D721Med (cell line): ENCODE data around the gene CAMK2B.

ENCODE experiments used
- DNase-seq: peaks from one replicate; pipeline ENCODE4 v3.0.0; 2011; ENCODE audit warnings: low spot score; ENCODE audit not compliant: insufficient read length
- FAIRE-seq: peaks from 2 replicates; lab custom pipeline; 2011; peaks lifted over from hg19 to GRCh38; lab: Jason Lieb, UNC
- CTCF ChIP-seq: IDR thresholded peaks from 2 replicates; pipeline ENCODE4 v1.5.1; 2012; ENCODE audit warnings: mild to moderate bottlenecking, control low read depth; ENCODE audit not compliant: insufficient read depth; ENCODE audit errors: missing control alignments

CAMK2B gene

DNA sequence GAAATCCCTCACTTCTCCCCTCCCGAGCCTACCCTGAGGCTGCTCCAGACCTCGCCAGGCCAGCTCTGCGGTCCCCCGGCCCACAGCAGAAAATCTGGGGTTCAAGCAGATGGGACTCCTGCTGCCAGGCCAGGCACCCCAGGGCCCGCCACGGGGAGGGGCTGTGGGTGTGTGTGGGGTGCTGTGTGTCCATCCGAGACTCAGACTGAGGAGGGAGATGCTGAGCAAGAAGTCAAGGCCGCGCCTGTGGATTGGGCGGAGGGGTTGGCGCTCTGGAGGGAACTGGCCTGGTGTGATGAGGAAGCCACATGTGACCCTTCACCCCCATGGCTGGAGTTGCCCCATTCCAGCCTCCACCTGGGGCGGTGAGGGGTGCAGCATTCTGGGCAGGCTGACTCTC is 73.5 kb downstream of the CAMK2B start:
- TF ChIP-seq CTCF, result no peak
- FAIRE-seq (no peak), DNase-seq (no peak)

DNA sequence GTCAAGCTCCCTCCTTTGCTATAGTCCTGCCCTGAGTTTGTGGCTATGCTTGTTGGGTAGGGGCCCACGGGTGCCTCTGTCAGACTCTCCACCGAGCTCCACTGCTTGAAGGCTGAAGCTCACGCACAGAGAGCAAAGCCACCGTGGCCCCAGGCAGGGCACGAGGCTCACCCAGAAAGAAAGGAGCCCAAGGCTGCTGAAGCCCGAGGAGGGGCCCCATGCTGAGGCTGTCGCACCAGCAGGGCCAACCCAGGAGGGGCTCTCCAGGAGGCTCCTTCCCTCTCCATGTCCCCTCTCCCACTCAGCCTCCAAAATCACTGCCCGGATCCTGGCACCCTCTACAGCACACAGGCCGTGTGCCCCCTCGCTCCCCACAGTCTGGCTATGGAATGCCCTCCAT is 74.1 kb downstream of the CAMK2B start:
- no peak for TF ChIP-seq CTCF
- FAIRE-seq (no peak), DNase-seq (no peak)

GRCh38 chr7:44249639-44250234 is 75.7 kb downstream of the CAMK2B start:
- DNase-seq (no peak), FAIRE-seq (no peak)
- TF ChIP-seq CTCF, result no peak

- FAIRE-seq, result no peak
- DNase-seq, result no peak
- no peak for TF ChIP-seq CTCF
Measured at GRCh38 chr7:44247868-44248651, 77.3 kb downstream of the CAMK2B start.

DNA sequence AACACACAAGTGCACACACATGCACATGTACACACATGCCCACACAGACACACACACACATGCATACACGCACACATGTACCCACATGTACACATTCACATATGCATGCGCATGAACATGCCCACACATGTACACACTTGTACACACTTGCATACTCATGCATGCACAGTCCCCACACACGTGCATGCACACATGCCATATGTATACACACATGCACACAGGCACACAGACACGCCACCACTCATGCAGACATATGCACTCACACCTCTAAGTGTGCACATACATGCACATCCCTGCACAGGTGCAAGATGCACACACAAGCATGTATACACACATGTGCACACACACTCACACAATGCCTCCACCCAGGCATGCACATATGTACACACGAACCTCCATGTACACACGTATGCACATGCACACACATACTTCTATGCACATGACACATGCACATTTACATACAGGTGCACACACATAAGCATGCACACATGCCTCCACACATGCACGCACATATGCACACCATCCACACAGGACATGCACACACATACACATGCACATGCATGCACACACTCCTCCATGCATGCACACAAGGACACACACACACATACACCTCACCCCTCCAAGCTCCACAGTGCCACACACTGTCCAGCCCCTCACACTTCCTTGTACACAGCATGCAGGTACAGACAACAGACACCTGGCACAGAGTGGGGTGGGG is 78.8 kb downstream of the CAMK2B start:
- DNase-seq, result no peak
- TF ChIP-seq CTCF, result no peak
- no peak for FAIRE-seq

DNA sequence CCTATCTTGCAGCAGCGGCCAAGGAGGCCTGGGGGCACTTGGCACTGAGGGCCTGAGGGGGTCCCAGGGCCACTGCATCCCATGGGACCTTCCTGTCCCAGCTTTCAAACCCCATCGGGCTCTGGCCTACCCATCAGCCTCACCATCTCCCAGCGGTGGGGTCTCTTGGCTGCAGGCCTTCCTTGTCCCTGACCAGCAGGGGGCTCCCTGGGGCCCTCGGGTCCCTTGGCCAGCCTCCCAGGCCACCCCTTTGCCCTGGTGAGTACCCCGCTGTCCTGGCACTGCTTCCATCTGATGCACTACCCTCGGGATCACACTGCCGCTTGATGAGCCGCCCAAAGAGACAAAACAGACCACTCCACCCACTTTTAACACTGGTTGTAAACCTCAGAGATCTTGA is 81.1 kb downstream of the CAMK2B start:
- peak; percentile 81 for DNase-seq
- peak; percentile 31 for TF ChIP-seq CTCF
- no peak for FAIRE-seq
